Activated naive CD8-positive, alpha-beta T cell treated with anti-CD3 and anti-CD28 coated beads, Interleukin-2, amount 10 ng/mL, durations not matched to agents 7 days and 5 days (primary cell): ENCODE data around the gene MSRB3. TPM values are rescaled to one million over a fixed set of nuclear protein-coding genes. Genes with fewer than 3 reads are reported as not detected.
"Not testable (repeated sequence)": the region's sequence is repeated elsewhere in the genome, so short reads cannot be mapped to it uniquely, and the experiment has no call there.

Experiments used
- ATAC-seq: fragments of 150-1000 bp; cut with Tn5 transposase; one replicate; pipeline ENCODE4 v1.10.0; 2021; ENCODE audit warnings: low read depth, moderate library complexity
- POLR2A ChIA-PET: fragments of 350-600 bp; sonication (Branson Sonifier 250); formaldehyde crosslinking; loops from one replicate; lab custom pipeline; 2021; ENCODE audit warnings: antibody characterized with exemption; lab: Charles Lee
- DNase-seq: peaks from one replicate; pipeline ENCODE4 v3.0.0; 2021
- H3K27ac Mint-ChIP-seq: one replicate; pipeline ENCODE4 v1.8.0; 2022; ENCODE audit warnings: mild to moderate bottlenecking, mixed read lengths
- H3K27me3 Mint-ChIP-seq: one replicate; pipeline ENCODE4 v1.8.0; 2022; ENCODE audit warnings: mild to moderate bottlenecking, moderate library complexity, mixed read lengths
- H3K36me3 Mint-ChIP-seq: one replicate; pipeline ENCODE4 v1.8.0; 2021; ENCODE audit warnings: mild to moderate bottlenecking, mixed read lengths
- H3K4me1 Mint-ChIP-seq: one replicate; pipeline ENCODE4 v1.8.0; 2021; ENCODE audit warnings: mixed read lengths
- H3K4me3 Mint-ChIP-seq: one replicate; pipeline ENCODE4 v1.8.0; 2022; ENCODE audit warnings: mild to moderate bottlenecking, moderate library complexity, mixed read lengths
- H3K9me3 Mint-ChIP-seq: one replicate; pipeline ENCODE4 v1.8.0; 2021; ENCODE audit warnings: mixed read lengths
- total RNA-seq, 2 experiments: library from RNA; stranded (reverse); gene quantifications; one replicate each; pipeline ENCODE4 v1.2.3, GENCODE V29; 2021

The MSRB3 gene
- total RNA-seq, 2 experiments from 2014 or later, result not detected

- no peaks in the 10 kb centered on the region for H3K9me3 Mint-ChIP-seq
Measured at GRCh38 chr12:65444996-65445395, 166.5 kb downstream of the MSRB3 start.

GRCh38 chr12:65446901-65447300 lies 168.4 kb downstream of the MSRB3 start:
- Mint-ChIP-seq H3K36me3 (no peaks in the 10 kb centered on the region), H3K27ac (no peak overlapping the region), H3K27me3 (no peaks in the 10 kb centered on the region), H3K4me3 (no peak overlapping the region), H3K4me1 (no peaks in the 10 kb centered on the region), H3K9me3 (no peaks in the 10 kb centered on the region)
- DNase-seq (no peak), ATAC-seq (no peak)
- POLR2A ChIA-PET, result no interaction called here

More at GRCh38 chr12:65444996-65445395, 166.5 kb downstream of the MSRB3 start:
- Mint-ChIP-seq H3K27me3 (no peaks in the 10 kb centered on the region), H3K36me3 (no peaks in the 10 kb centered on the region), H3K27ac (no peak overlapping the region), H3K4me1 (no peaks in the 10 kb centered on the region), H3K4me3 (no peak overlapping the region)
- ATAC-seq (no peak), DNase-seq (no peak)
- POLR2A ChIA-PET, result no interaction called here

- Mint-ChIP-seq H3K36me3 (no peaks in the 10 kb centered on the region), H3K27me3 (no peaks in the 10 kb centered on the region), H3K9me3 (no peaks in the 10 kb centered on the region), H3K4me3 (no peak overlapping the region), H3K4me1 (no peaks in the 10 kb centered on the region), H3K27ac (no peak overlapping the region)
- ATAC-seq (no peak), DNase-seq (no peak)
- POLR2A ChIA-PET, result no interaction called here
Measured at GRCh38 chr12:65449400-65449799, 170.9 kb downstream of the MSRB3 start.

GRCh38 chr12:65450625-65451024 lies 172.1 kb downstream of the MSRB3 start:
- Mint-ChIP-seq H3K27ac (no peak overlapping the region), H3K36me3 (no peaks in the 10 kb centered on the region), H3K4me3 (no peak overlapping the region), H3K27me3 (no peaks in the 10 kb centered on the region), H3K9me3 (no peaks in the 10 kb centered on the region), H3K4me1 (no peaks in the 10 kb centered on the region)
- POLR2A ChIA-PET, result no interaction called here
- ATAC-seq (no peak), DNase-seq (no peak)

GRCh38 chr12:65454115-65454787 lies 175.8 kb downstream of the MSRB3 start:
- Mint-ChIP-seq H3K4me3 (no peak overlapping the region), H3K27ac (no peak overlapping the region), H3K4me1 (no peaks in the 10 kb centered on the region), H3K9me3 (no peaks in the 10 kb centered on the region), H3K27me3 (no peaks in the 10 kb centered on the region), H3K36me3 (no peaks in the 10 kb centered on the region)
- ATAC-seq, result no peak
- DNase-seq, result no peak
- POLR2A ChIA-PET, result no interaction called here

- ATAC-seq, H3K36me3 Mint-ChIP-seq, H3K27ac Mint-ChIP-seq, H3K4me1 Mint-ChIP-seq, H3K4me3 Mint-ChIP-seq, H3K9me3 Mint-ChIP-seq, POLR2A ChIA-PET, DNase-seq, H3K27me3 Mint-ChIP-seq: not testable (repeated sequence)
Measured at GRCh38 chr12:65457341-65457740, 178.9 kb downstream of the MSRB3 start.

- H3K9me3 Mint-ChIP-seq, result no peaks in the 10 kb centered on the region
- no peak for DNase-seq
- POLR2A ChIA-PET, result no interaction called here
Measured at GRCh38 chr12:65458718-65459117, 180.2 kb downstream of the MSRB3 start.

GRCh38 chr12:65459545-65459944 lies 181.1 kb downstream of the MSRB3 start:
- ATAC-seq (no peak), DNase-seq (no peak)
- H3K36me3 Mint-ChIP-seq, result no peaks in the 10 kb centered on the region
- no peak overlapping the region for H3K4me3 Mint-ChIP-seq
- POLR2A ChIA-PET, result no interaction called here
- no peaks in the 10 kb centered on the region for H3K27me3 Mint-ChIP-seq
- H3K27ac Mint-ChIP-seq, result no peak overlapping the region
- H3K9me3 Mint-ChIP-seq, result no peaks in the 10 kb centered on the region
- no peaks in the 10 kb centered on the region for H3K4me1 Mint-ChIP-seq

More at GRCh38 chr12:65458718-65459117, 180.2 kb downstream of the MSRB3 start:
- H3K27ac Mint-ChIP-seq, result no peak overlapping the region
- no peaks in the 10 kb centered on the region for H3K36me3 Mint-ChIP-seq
- H3K4me1 Mint-ChIP-seq, result no peaks in the 10 kb centered on the region
- no peak for ATAC-seq
- H3K27me3 Mint-ChIP-seq, result no peaks in the 10 kb centered on the region
- H3K4me3 Mint-ChIP-seq, result no peak overlapping the region

GRCh38 chr12:65460063-65460462 lies 181.6 kb downstream of the MSRB3 start:
- no peak for DNase-seq
- POLR2A ChIA-PET, result no interaction called here
- H3K27me3 Mint-ChIP-seq, result no peaks in the 10 kb centered on the region
- no peak overlapping the region for H3K27ac Mint-ChIP-seq
- ATAC-seq, result no peak
- H3K4me1 Mint-ChIP-seq, result no peaks in the 10 kb centered on the region
- H3K4me3 Mint-ChIP-seq, result no peak overlapping the region
- no peaks in the 10 kb centered on the region for H3K9me3 Mint-ChIP-seq
- H3K36me3 Mint-ChIP-seq, result no peaks in the 10 kb centered on the region

- DNase-seq (no peak), ATAC-seq (no peak)
- Mint-ChIP-seq H3K4me3 (no peak overlapping the region), H3K36me3 (no peaks in the 10 kb centered on the region), H3K27me3 (no peaks in the 10 kb centered on the region), H3K27ac (no peak overlapping the region), H3K4me1 (no peaks in the 10 kb centered on the region), H3K9me3 (no peaks in the 10 kb centered on the region)
- POLR2A ChIA-PET, result no interaction called here
Measured at GRCh38 chr12:65461017-65461416, 182.5 kb downstream of the MSRB3 start.

- H3K27me3 Mint-ChIP-seq, result no peaks in the 10 kb centered on the region
- no peak for ATAC-seq
- no peak for DNase-seq
- no peaks in the 10 kb centered on the region for H3K9me3 Mint-ChIP-seq
- no peaks in the 10 kb centered on the region for H3K36me3 Mint-ChIP-seq
- no peak overlapping the region for H3K4me3 Mint-ChIP-seq
- no peaks in the 10 kb centered on the region for H3K4me1 Mint-ChIP-seq
- POLR2A ChIA-PET, result no interaction called here
- H3K27ac Mint-ChIP-seq, result no peak overlapping the region
Measured at GRCh38 chr12:65462484-65462883, 184.0 kb downstream of the MSRB3 start.

- ATAC-seq, result no peak
- DNase-seq, result no peak
- H3K4me1 Mint-ChIP-seq, result no peaks in the 10 kb centered on the region
- H3K27me3 Mint-ChIP-seq, result no peaks in the 10 kb centered on the region
- no peak overlapping the region for H3K27ac Mint-ChIP-seq
- no peaks in the 10 kb centered on the region for H3K9me3 Mint-ChIP-seq
- POLR2A ChIA-PET, result no interaction called here
- H3K4me3 Mint-ChIP-seq, result no peak overlapping the region
- no peaks in the 10 kb centered on the region for H3K36me3 Mint-ChIP-seq
Measured at GRCh38 chr12:65463082-65463481, 184.6 kb downstream of the MSRB3 start.

- Mint-ChIP-seq H3K27me3 (no peaks in the 10 kb centered on the region), H3K9me3 (no peaks in the 10 kb centered on the region), H3K4me3 (no peak overlapping the region), H3K36me3 (no peaks in the 10 kb centered on the region), H3K4me1 (no peaks in the 10 kb centered on the region), H3K27ac (no peak overlapping the region)
- no peak for DNase-seq
- ATAC-seq, result no peak
- POLR2A ChIA-PET, result no interaction called here
Measured at GRCh38 chr12:65463611-65464010, 185.1 kb downstream of the MSRB3 start.

GRCh38 chr12:65464930-65465329 lies 186.4 kb downstream of the MSRB3 start:
- DNase-seq (no peak), ATAC-seq (no peak)
- POLR2A ChIA-PET, result no interaction called here
- Mint-ChIP-seq H3K27me3 (no peaks in the 10 kb centered on the region), H3K4me3 (no peak overlapping the region), H3K36me3 (no peaks in the 10 kb centered on the region), H3K27ac (no peak overlapping the region), H3K9me3 (no peaks in the 10 kb centered on the region), H3K4me1 (no peaks in the 10 kb centered on the region)
